ENCODE data around the gene SETDB1. TPM values are rescaled to one million over a fixed set of nuclear protein-coding genes. Genes with fewer than 3 reads are reported as not detected.
A peak's percentile ranks its signal among the peaks of the same experiment; 100 is the strongest.

Gene SETDB1
- total and polyA plus RNA-seq, 2 of the 13 experiments (the other 11 are each of a cell fraction or from before 2014, with no cell fraction given): 33.1 to 34.6 TPM

GRCh38 chr1:150972417-150972940 is 46.3 kb downstream of the SETDB1 start:
- Histone ChIP-seq H3K27me3 (ENCODE audit: control insufficient read depth in 1 of 2, insufficient read depth in 2 of 2, low read length in 2 of 2) (no peaks in the 10 kb centered on the region; a peak in 1 of 5 replicates), H3K9ac (ENCODE audit: insufficient read depth, low read depth, low read length) (peak overlapping the region; percentile 97), H2AFZ (ENCODE audit: low read length) (no peak overlapping the region), H3K4me3 (replicated peaks in 1 of 3; ENCODE audit: insufficient read depth in 1 of 3, low read depth in 2 of 3, low read length in 3 of 3) (peak overlapping the region; percentile 71 to 95 (median 89)), H3K4me1 (ENCODE audit: insufficient read depth, low read length) (peaks cover 71% of the 10 kb centered on the region), H3K4me2 (ENCODE audit: low read depth, low read length) (peak overlapping the region; percentile 98), H3K27ac (ENCODE audit: extremely low read length, insufficient read depth, low read length) (peak overlapping the region; percentile 96), H3K79me2 (ENCODE audit: insufficient read depth, low read length) (peaks cover 63% of the 10 kb centered on the region), H4K20me1 (ENCODE audit: insufficient read depth, low read length) (peaks cover 21% of the 10 kb centered on the region), H3K36me3 (replicated peaks in 1 of 2; ENCODE audit: control insufficient read depth in 1 of 2, insufficient read depth in 2 of 2, low read length in 2 of 2) (peaks cover 9 to 19% of the 10 kb centered on the region in 2 experiments), H3K9me3 (ENCODE audit: low read length) (no peaks in the 10 kb centered on the region)
- WGBS (ENCODE audit: low lambda C conversion rate): 5% methylated on average over 4 of the region's 4 CpGs
- ChIA-PET CTCF (ENCODE audit: low intra/inter-chr PET ratio, low total read pairs) (interaction anchor here (2.5 kb wide), 1 partner anchor 8 kb away, joined by 18 read pairs; the partner anchor contains the start of gene ANXA9), POLR2A (interaction anchor here (1.2 to 10.3 kb wide), 8 partner anchors 9 to 45 kb away, joined by 3 to 114 read pairs (median 12); partner anchors contain the start of genes ANXA9, MINDY1 and SETDB1)
- intact Hi-C loops (cut with micrococcal nuclease; ENCODE audit: unreplicated experiment) (loop anchor here (5.0 kb wide), 1 partner anchor 35 kb away; the partner anchor contains the start of genes MINDY1 and PRUNE1), in situ Hi-C loops (cut with HindIII; ENCODE audit: extremely low pct_ligation_motif_present, low pct_unique_long_range_greater_than_20kb) (no loop called here)
- DNase-seq (ENCODE audit: low spot score): no peak
- no peak for FAIRE-seq
- ATAC-seq: no peak
- BruUV-seq (replicated peaks): TSS peak; percentile 52
- TF ChIP-seq RERE (CRISPR knock-in tag; IDR thresholded peaks at IDR 0.05; ENCODE audit: low read depth) (no peak), MTF1 (CRISPR knock-in tag; IDR thresholded peaks at IDR 0.05) (no peak), KLF13 (CRISPR knock-in tag; IDR thresholded peaks at IDR 0.05) (no peak), SALL2 (CRISPR knock-in tag; IDR thresholded peaks at IDR 0.05) (0 out of 2 replicates have a peak, but pooled peaks have one; percentile 2), ZNF543 (CRISPR knock-in tag; IDR thresholded peaks at IDR 0.05) (peak; percentile 6; the same call in 1 of the 2 replicates), AFF4 (CRISPR knock-in tag; IDR thresholded peaks at IDR 0.05) (0 out of 2 replicates have a peak, but pooled peaks have one; percentile 79), SMC3 (IDR thresholded peaks at IDR 0.05; ENCODE audit: low read length) (0 out of 2 replicates have a peak, but pooled peaks have one; percentile 3), ZFY (CRISPR knock-in tag; IDR thresholded peaks at IDR 0.05) (peak; percentile 6; the same call in 1 of the 2 replicates), KDM1A (CRISPR knock-in tag; IDR thresholded peaks at IDR 0.05) (no peak), ZNF468 (CRISPR knock-in tag; IDR thresholded peaks at IDR 0.05) (no peak), RBFOX2 (IDR thresholded peaks at IDR 0.05; ENCODE audit: low read depth, low read length) (peak; percentile 2; the same call in 1 of the 2 replicates), ZNF501 (CRISPR knock-in tag; IDR thresholded peaks at IDR 0.05) (peak; percentile 49; the same call in 1 of the 2 replicates), ZNF235 (CRISPR knock-in tag; IDR thresholded peaks at IDR 0.05; ENCODE audit: borderline replicate concordance) (no peak), DR1 (CRISPR knock-in tag; IDR thresholded peaks at IDR 0.05) (no peak), THAP8 (CRISPR knock-in tag; IDR thresholded peaks at IDR 0.05; ENCODE audit: borderline replicate concordance) (0 out of 2 replicates have a peak, but pooled peaks have one; percentile 26)
